ENCODE measurements around the gene ARHGAP31.

GRCh38 chr3:119418641-119419040 lies 124.5 kb downstream of the ARHGAP31 start:
- TF ChIP-seq CTCF (conservative IDR thresholded peaks at IDR 0.05 in 1 of 2, IDR thresholded peaks at IDR 0.05 in 1 of 2; ENCODE audit: extremely low read depth in 1 of 2, insufficient read depth in 1 of 2, low read depth in 1 of 2, low read length in 2 of 2), result no peak
- no peak for TF ChIP-seq EZH2 (IDR thresholded peaks at IDR 0.05; ENCODE audit: borderline replicate concordance, low read length)

Data from mammary epithelial cell (primary cell).